GM21825 (cell line): ENCODE results near the gene MDGA2.
"Not testable (repeated sequence)": the region's sequence is repeated elsewhere in the genome, so short reads cannot be mapped to it uniquely, and the experiment has no call there.

Source experiments
- ATAC-seq: cut with Tn5 transposase; IDR thresholded peaks from one replicate; pipeline ENCODE4 v1.9.1; 2021; ENCODE audit warnings: mild to moderate bottlenecking, moderate library complexity; ENCODE audit not compliant: unreplicated experiment

Gene MDGA2

DNA sequence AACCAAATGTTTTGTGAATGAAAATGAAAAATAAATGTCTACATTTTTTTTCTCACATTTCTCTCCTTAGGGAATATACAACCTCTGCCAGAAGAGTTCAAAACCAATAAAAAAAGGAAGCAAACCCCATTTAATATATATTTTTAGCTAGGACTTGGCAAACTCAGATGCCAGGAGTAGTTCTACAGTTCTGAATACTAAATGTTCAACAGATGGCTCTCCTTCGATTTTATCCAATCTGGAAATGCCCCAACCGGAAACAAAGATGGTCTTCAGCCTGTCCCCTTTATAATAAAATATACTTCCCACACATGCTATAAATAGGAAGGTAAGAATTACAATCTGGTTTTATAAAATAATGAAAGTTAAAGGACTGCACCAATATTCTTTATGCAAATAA is 330.4 kb downstream of the MDGA2 start:
- ATAC-seq: no peak

DNA sequence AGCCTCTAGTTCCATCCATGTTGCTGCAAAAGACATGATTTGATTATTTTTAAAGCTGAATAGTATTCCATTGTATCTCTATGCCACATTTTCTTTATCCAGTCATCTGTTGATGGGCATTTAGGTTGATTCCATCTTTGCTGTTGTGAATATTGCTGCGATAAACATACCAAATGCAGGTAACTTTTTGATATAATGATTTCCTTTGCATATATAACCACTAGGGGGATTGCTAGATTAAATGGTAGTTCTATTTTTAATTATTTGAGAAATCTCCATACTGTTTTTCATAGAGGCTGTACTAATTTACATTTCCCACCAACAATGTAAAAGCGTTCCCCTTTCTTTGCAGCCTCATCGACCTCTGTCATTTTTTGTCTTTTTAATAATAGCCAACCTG is 342.5 kb downstream of the MDGA2 start:
- no peak for ATAC-seq

DNA sequence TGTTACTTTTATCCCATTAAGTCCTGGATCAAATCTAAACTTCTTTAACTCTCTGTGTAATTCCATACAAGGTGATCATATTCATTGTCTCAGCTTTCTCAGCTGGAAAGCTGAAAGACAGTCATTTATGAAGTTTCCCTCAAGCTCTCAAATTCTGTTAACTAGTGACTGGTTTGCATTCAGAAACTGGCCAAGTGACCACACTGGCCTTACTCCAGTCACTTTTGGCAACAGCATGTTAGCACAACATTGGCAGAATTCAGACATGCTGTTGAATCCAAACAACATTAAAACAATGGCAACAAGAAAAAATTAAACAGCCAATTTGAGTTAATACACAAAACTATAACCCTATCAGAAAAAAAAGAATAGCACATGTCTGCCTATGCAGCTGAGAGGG is 343.3 kb downstream of the MDGA2 start:
- ATAC-seq: no peak

DNA sequence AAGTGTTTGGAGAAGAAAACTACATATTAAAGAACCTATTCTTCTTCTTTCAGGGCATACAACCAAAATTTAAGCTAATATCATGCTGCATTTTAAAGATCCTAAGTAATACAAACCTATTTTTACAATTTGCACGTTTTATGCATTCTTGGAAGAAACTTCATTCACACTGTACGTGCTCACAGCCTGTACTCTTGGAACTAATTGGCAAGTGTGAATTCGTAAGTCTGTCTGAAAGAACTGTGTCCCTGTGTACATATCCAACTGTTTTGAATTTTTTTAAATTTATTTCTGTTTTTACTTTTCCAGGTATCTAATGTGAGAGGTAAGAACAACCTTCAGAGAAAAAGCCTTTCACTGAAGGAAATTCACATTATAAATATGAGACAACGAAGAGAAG is 347.0 kb downstream of the MDGA2 start:
- no peak for ATAC-seq

DNA sequence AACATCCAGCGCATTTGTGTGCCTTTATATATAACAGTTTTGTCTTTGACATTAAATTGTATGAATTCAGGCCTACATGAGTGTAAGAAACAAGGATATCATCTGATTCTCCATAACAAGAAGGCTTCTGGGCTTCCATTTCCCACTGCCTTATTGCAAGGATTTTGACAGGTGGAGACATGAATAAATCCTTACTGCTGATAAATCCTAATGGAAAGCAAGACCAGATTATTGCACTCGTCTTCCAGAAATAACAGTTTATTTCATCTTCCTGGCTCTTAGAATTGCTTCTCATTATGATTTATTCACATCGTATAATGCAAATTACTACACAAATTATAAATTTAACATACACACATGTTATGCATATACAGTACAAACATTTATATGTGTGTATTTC is 348.1 kb downstream of the MDGA2 start:
- no peak for ATAC-seq

DNA sequence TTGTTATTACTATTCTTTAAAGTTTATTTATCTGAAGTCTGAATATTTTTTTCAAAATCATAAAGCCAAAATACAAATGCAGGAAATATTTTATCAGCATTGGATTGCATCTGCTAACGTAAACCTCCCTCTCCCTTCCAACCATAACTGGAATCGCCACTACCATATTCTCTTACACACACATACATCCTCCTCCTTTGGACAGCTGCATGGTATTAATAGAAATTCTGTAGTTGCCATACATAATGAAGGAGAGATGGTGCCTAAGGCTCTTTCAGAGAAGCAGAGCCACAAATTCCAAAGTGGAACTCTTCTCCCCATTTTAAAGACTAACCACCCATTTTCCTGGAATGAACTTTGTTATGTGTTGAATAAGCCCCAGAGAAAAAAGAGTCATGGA is 352.7 kb downstream of the MDGA2 start:
- no peak for ATAC-seq

DNA sequence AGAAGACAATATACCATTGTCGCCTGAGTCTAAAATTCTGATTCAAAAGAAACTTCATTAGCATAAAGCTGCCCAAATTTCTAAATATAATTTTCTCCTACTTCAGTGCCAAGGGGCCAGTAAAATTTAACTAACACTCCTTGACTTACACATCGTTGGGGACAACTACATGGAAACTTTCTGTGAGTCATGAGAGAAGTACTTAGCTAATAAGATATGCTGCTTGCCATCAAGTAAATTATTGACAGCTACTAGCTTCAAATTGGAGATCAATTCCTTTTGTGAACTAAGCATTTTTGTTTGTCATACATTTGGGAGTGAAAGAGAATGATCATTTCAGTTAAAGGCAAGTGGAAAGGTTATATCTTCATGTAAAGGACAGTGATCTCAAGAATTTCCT is 373.3 kb downstream of the MDGA2 start:
- no peak for ATAC-seq

DNA sequence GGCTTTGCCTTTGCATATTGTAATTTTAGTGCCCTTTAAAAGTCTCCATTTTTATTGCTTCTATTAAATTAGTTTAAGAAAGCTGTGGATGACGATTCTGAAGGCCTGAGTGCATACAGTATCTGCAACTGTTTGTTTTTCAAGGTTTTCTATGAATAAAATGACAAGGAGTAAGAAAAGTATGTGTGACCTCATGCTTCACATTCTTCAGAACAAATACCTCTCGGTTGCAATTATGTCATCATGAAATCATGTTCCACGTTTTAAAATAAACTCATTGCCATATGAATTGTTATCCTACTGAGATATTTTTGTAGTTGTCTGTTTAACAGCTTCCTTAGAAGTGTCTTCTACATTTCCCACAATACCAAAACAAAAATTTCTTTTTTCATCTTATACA is 374.6 kb downstream of the MDGA2 start:
- ATAC-seq: no peak

DNA sequence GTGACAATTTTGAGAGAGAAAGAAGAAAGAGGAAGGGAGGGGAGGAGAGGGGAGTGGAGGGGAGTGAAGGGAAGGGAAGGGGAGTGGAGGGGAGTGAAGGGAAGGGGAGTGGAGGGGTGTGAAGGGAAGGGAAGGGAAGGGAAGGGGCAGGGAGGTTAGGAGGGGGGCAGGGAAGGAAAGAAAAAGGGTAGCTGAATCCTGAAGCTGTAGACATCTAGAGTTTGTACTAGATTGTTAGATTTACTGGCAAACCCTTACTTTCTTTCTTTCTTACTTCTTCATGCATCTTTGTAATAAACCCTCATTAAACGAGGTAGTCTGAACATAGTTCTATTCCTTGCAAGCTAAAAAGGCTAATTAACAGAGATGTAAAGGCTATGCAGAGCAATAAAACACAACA is 378.0 kb downstream of the MDGA2 start:
- ATAC-seq: no peak

DNA sequence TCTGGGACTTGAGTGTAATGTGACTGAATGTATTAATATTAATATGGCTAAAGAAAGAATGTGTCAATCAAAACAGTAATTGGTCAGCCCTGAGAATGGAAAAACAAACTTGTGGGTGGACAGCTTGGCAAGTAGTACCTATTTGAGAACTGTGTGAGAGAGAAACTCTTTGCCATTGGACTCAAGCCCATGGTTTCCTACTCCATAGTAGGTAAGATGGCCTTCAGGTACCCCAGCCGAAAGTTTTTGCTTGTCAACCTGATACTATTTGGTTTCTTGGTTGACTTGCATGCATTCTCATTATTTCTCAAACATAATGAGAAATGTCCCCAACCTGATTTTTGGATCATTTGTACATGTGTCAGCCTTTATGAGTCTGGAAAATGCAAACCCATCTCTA is 391.1 kb downstream of the MDGA2 start:
- no peak for ATAC-seq

DNA sequence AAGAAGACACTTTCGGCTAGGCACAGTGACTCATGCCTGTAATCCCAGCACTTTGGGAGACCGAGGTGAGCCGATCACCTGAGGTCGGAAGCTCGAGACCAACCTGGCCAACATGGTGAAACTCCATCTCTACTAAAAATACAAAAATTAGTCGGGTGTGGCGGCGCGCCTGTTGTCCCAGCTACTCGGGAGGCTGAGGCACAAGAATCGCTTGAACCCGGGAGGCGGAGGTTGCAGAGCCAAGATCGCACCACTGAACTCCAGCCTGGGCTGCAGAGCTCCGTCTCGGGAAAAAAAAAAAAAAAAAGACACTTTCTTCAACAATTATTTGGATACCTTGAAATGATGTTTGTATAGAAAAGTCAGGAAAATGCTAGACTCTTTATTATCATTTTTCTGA is 393.6 kb downstream of the MDGA2 start:
- ATAC-seq: not testable (repeated sequence)

DNA sequence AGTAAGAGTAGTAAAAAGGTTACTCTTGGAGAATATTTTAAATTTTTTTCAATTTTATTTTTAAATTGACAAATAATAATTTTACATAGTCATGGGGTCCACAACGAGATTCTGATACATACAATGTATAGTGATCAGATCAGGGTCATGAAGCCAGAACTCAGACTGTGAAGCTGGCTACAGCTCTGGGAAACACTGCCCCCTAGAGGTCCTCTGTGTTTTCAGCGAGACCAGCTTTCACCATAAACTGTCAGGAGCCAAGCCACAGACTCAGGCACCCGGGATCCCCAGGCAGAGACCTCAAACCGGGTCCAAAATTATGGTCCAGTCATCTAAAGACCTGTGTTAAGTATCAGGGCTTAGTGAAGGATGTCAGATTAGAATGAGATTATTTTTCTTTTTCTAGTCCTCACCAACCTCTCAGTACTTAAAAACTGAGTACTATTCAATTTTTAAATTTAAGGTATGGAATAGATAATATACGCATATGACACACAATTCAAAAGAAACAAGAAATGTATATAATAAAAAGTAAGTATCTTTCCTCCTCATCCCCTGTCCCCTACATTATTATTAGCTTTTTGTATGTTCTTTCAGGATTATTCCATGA is 397.1 kb downstream of the MDGA2 start:
- peak; percentile 78 for ATAC-seq

DNA sequence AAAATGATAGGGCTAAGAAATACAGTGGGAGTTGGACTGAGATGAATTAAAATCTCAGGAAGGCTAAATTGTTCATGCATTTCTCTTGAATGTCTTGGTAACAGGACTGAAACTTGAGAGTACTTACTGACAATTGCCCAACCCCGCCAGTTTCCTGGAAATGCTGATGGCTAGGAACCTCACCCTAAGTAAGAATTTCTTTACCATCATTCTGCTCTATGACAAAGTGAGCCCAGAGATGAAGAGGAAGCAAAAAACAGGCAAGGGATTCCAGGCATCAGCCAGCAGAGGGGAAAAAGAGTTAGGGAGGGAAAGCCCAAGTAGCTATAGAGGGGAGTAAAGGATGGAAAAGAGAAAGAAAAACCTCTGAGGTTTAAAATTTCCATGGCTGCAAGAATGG is 397.7 kb downstream of the MDGA2 start:
- no peak for ATAC-seq

DNA sequence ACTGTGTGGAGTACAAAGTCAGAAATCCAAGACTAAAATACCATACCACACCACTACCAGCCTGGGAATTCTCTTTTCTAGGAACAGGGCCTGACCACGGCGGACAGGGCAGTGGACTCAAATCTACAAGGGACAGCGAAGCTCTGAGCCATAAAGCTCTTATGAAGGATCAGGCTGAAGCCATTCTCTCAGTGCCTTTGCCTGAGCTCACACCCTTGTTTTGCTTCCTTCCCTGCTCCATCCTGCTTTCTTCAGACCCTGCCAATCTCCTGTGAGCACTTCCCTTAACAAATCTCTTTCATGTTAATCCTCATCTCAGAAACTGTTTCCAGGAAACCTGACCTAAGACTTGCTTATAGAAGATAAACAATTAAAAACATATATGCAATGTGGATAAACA is 398.5 kb downstream of the MDGA2 start:
- no peak for ATAC-seq

DNA sequence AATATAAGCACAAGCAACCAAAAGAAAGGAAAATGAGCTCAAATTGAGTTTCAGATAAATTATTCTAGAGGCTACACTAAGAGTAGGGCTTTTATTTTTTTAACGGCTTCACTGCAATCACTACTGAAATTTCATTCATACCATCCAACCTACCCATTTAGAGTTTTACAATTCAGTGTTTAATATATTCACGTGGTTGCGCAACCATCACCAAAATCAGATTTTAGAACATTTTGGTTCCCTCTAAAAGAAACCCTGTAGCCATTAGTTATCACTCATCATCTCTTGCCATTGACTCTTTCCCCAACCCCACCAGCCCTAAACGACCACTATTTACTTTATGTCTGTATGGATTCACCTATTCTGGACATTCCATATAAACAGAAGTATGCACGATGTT is 401.5 kb downstream of the MDGA2 start:
- no peak for ATAC-seq

DNA sequence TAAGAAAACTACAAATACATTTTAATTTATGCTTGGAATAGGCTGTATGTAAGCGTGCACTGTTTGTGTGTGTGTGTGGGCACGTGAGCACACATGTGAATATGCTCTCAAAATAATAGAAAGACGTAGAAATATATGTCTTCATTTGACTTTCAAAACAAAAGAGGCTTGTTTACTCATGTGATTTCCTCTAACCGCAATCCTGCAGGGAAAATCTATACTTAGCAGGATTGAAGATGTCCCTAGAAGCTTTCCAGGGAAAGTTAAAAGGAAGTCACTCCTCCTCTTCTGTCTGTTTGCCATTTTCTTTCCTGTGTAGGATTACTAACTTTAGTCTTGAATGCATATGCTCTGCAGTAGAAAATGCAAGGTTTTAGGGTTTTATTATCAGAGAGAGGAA is 404.7 kb downstream of the MDGA2 start:
- no peak for ATAC-seq

DNA sequence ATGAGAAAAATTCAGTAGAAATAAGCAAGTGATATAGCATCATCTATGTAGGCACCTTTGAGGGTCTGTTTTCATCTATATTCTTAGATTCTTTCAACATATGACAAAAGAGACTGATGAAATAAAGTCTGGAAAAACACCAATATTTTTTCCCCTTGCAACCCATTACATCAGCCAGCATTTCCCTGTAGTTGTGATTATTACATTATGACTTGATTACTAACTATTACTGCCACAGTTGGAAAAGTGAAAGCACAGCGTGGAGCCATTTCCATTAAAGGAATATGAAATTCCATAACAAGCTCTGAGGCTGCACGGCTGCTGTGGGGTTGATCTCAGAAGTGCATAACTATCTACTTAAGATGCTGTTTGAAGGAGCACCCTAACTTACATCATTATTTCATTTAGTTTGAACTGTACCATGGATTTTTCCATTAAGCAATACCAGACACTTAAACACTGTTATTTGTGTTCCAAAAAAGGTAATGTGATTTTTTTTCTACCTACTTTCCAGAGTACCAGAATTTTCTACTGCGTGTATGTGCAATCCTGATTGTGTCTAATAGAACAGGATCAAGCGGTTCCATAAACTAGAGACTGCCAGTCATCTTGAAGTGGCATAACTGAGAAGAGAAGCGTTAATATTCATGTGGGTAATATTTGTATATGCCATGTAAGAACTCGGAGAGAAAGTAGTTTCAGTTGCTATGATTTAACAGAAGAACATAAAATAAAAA is 405.5 kb downstream of the MDGA2 start:
- ATAC-seq: no peak

DNA sequence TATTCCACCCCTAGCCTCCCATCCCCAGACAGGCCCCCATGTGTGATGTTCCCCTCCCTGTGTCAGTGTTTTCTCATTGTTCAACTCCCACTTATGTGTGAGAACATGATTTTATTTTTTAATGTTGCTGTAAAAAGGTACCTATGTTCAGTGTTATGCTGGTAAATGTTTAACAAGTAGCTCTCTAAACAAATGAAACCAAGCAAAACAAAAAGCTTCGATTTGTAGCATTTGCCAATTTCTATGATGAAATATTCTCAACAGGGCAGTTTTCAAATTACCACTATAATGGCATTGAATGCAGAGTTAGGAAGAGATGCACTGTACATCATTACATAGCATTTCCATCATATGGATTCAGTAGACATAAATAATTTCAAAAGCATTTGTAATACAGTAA is 410.6 kb downstream of the MDGA2 start:
- no peak for ATAC-seq

DNA sequence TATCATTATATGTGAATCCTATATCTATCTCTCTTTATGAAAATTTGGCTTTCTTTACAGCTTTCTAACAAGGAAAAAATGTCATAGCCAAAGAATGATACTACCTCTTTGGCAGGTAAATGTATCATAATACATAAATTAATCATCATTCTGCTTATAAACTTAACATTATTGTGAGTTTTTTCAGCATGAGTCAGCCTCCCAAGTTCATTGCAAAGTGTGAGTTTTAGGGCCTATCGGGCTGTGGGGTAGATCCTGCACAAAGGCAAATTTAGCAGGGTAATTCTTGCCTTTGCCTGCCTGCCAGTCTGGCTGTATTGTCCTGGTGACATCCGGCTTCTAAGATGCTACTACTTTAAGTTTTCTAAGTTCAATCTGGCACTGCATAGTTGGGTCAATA is 412.6 kb downstream of the MDGA2 start:
- no peak for ATAC-seq

DNA sequence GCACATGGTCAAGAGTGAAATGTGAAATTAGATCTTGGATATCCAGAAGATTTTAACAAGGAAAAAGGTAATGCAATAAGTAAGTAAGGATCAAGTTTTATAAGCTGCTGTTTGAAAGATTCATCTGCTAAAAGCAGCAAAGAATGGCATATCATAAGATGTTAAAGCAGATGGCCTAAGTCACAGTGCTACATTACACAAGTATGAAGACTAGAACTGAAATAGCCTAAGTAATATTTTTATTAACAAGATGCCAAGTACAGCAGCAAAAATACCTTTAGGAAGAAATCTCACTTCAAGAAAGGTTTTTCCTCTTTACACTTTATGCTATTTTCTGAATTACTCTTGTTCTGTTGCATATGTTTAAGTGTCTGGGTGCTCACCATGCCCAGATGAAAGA is 414.1 kb downstream of the MDGA2 start:
- ATAC-seq: no peak

DNA sequence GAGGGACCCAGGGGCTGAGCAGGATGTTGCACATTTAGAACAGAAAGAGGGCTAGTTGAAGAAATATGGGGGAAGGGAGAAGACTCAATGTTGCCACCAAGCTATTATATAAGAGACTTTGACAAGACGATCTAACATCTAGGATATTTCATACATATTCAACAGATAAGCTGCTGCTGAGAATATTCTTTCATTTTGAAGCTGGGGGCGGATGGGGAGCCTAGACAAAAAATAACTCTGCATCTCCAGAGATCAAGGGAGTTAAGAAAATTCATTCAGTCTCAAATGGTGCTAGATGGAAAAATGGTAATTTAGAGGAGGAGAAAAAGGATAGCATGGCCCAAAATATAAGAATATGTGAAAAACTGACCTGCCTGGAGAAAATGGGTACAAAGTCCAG is 415.6 kb downstream of the MDGA2 start:
- ATAC-seq: no peak

DNA sequence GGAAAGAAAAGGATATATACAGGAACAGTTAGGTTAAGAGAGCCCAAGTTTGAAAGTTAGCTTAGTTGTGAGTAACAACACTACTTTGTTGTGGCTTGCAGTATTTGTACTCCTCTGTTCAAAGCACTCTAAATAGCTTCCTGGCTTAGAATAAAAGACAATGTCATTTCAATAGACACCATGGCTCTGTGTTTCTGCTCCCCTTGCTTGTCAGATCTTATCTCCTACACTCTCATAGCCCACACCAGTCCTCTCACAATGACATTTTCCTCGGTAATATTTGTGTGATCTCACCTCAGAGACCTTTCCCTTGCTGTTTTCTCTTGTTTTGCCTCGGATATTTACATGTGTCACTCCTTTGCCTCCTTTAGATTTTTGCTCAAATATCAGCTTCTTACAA is 418.4 kb downstream of the MDGA2 start:
- ATAC-seq: no peak

DNA sequence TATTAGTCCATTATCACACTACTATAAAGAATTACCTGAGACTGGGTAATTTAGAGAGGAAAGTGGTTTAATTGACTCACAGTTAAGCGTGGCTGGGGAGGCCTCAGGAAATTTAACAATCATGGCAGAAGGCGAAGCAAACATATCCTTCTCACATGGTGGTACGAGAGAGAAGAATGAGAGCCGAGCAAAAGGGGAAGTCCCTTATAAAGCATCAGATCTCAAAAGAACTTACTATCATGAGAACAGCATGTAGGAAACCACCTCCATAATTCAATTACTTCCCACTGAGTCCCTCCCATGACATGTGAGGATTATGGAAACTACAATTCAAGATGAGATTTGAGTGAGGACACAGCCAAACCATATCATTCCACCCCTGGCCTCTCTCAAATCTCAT is 422.6 kb downstream of the MDGA2 start:
- ATAC-seq: no peak
